CD4-positive, CD25-positive, alpha-beta regulatory T cell (primary cell): ENCODE results near the gene STK32C. TPM values are rescaled to one million over a fixed set of nuclear protein-coding genes. Genes with fewer than 3 reads are reported as not detected.
"Not testable (repeated sequence)": the region's sequence is repeated elsewhere in the genome, so short reads cannot be mapped to it uniquely, and the experiment has no call there.

Experiments used
- ATAC-seq, 2 donors: fragments of 150-1000 bp; cut with Tn5 transposase; one replicate each; pipeline ENCODE4 v1.10.0; 2021; ENCODE audit warnings: low read depth in 2 of 2, moderate number of reproducible peaks in 2 of 2, moderate library complexity in 1 of 2
- DNase-seq, 3 donors: peaks; one replicate each; pipeline versions ENCODE4 v3.0.0 to v3.0.0-alpha.2; 2012 to 2022; ENCODE audit warnings: mixed read lengths in 1 of 3
- H3K27ac ChIP-seq: one replicate; pipeline ENCODE4 v1.7.0; 2013; ENCODE audit warnings: mild to moderate bottlenecking, low read length; ENCODE audit not compliant: insufficient read depth, poor library complexity, severe bottlenecking
- H3K27me3 ChIP-seq: one replicate; pipeline ENCODE4 v1.7.0; 2013; ENCODE audit warnings: low read length; ENCODE audit not compliant: control insufficient read depth, insufficient read depth
- H3K36me3 ChIP-seq: one replicate; pipeline ENCODE4 v1.7.0; 2013; ENCODE audit warnings: mild to moderate bottlenecking, low read length, moderate library complexity; ENCODE audit not compliant: control insufficient read depth, insufficient read depth
- H3K4me1 ChIP-seq: 2 replicates; pipeline ENCODE4 v1.7.0; 2013; ENCODE audit warnings: mild to moderate bottlenecking, low read length; ENCODE audit not compliant: insufficient read depth, control insufficient read depth, poor library complexity, severe bottlenecking
- H3K4me3 ChIP-seq: one replicate; pipeline ENCODE4 v1.7.0; 2013; ENCODE audit warnings: low read depth, mild to moderate bottlenecking, low read length, moderate library complexity
- H3K9me3 ChIP-seq, 2 experiments: 1 replicate in 1 of 2; 2 replicates in 1 of 2; pipeline ENCODE4 v1.7.0; 2013; ENCODE audit warnings: low read length in 2 of 2, mild to moderate bottlenecking in 1 of 2, moderate library complexity in 1 of 2; ENCODE audit not compliant: control insufficient read depth in 2 of 2
- H3K27ac Mint-ChIP-seq, 3 donors: one replicate each; pipeline ENCODE4 v1.8.0; 2020 to 2022; ENCODE audit warnings: mild to moderate bottlenecking in 3 of 3, mixed read lengths in 3 of 3, moderate library complexity in 2 of 3
- H3K27me3 Mint-ChIP-seq: one replicate; pipeline ENCODE4 v1.8.0; 2022; ENCODE audit warnings: mild to moderate bottlenecking, mixed read lengths
- H3K36me3 Mint-ChIP-seq: one replicate; pipeline ENCODE4 v1.8.0; 2020; ENCODE audit warnings: mixed read lengths
- H3K4me1 Mint-ChIP-seq, 4 donors: one replicate each; pipeline ENCODE4 v1.8.0; 2020 to 2022; ENCODE audit warnings: mixed read lengths in 4 of 4, mild to moderate bottlenecking in 1 of 4
- H3K4me3 Mint-ChIP-seq, 4 donors: one replicate each; pipeline ENCODE4 v1.8.0; 2020 to 2022; ENCODE audit warnings: mild to moderate bottlenecking in 4 of 4, mixed read lengths in 4 of 4, moderate library complexity in 3 of 4
- H3K9me3 Mint-ChIP-seq, 7 donors: one replicate each; pipeline ENCODE4 v1.8.0; 2020 to 2022; ENCODE audit warnings: mixed read lengths in 7 of 7, mild to moderate bottlenecking in 3 of 7, moderate library complexity in 2 of 7
- polyA plus RNA-seq, 4 donors: library from polyadenylated mRNA; unstranded; fragments of 300-500 nt; fragmentation: Illumina TruSeq; gene quantifications; one replicate each; pipeline ENCODE4 v1.2.3, GENCODE V29; 2021
- total RNA-seq: library from RNA; stranded (reverse); gene quantifications from one replicate; pipeline ENCODE4 v1.2.3, GENCODE V29; 2022

The STK32C gene
- total and polyA plus RNA-seq, 5 donors from 2014 or later, result 3.5 to 7.0 (median 6.6) TPM

DNA sequence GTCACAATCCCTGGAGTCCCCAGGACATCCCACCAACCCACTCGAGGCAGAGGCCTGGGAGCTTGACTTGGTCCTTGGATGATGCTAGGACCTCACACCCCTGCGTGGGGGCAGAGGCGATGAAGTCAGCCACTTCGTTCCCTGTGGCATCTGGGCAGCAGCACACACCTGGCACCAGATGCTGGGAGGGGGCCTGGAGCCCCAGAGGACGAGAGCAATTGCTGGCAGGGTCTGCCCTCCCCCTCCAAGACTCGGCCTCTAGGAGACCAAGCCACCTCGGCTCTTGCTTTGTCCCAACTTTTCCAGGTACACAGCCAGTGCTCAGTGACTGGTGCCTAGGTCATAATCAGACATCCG is 81.9 kb downstream of the STK32C start:
- Mint-ChIP-seq H3K27ac (no peak overlapping the region), H3K27me3 (no peaks in the 10 kb centered on the region), H3K9me3 (no peaks in the 10 kb centered on the region), H3K36me3 (no peaks in the 10 kb centered on the region), H3K4me3 (no peak overlapping the region), H3K4me1 (peaks cover 0 to 16% (median 5%) of the 10 kb centered on the region in 4 donors)
- Histone ChIP-seq H3K4me3 (no peak overlapping the region), H3K36me3 (no peaks in the 10 kb centered on the region), H3K27me3 (no peaks in the 10 kb centered on the region), H3K9me3 (no peaks in the 10 kb centered on the region), H3K4me1 (peaks cover 5% of the 10 kb centered on the region), H3K27ac (no peak overlapping the region)
- ATAC-seq, result no peak
- no peak for DNase-seq

DNA sequence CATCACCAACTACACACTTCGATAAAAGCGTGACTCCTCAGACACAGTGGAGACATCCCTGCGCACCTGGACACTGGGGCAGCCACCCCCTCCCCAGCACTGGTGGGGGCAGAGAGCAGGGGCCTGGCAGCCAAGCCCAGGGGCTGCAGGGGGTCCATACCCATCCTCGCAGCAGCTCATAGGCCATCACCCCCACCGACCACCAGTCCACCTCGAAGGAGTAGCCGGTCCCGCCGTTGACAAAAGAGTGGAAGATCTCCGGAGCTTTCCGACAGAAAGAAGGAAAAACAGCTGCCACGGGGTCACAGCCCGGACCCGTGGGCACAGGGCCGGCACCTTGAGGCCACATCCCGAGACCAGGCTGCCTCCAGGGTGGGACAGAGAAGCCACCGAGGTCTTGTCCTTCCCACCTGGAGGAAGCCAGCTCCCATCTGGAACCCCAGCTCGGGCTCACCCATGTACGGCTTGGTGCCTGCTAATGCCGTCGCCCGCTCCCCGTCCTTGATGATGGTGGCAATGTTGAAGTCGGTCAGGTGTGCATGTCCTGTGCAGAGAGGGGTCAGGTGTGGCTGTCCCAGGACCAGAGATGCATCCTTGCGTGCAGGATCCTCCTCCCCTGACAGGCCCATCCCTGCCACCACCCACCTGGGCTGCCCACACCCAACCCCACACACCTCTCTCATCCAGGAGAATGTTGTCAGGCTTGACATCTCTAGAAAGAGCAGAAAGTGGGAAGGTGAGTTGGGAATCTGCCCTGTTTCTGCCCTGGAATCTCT is 82.5 kb downstream of the STK32C start:
- no peak overlapping the region for H3K27ac ChIP-seq
- ATAC-seq (no peak), DNase-seq (no peak)
- H3K27ac Mint-ChIP-seq, result no peak overlapping the region
- H3K4me3 ChIP-seq, result no peak overlapping the region
- no peaks in the 10 kb centered on the region for H3K36me3 ChIP-seq
- H3K27me3 ChIP-seq, result no peaks in the 10 kb centered on the region
- H3K4me1 ChIP-seq, result peaks cover 5% of the 10 kb centered on the region
- no peaks in the 10 kb centered on the region for H3K9me3 Mint-ChIP-seq
- no peaks in the 10 kb centered on the region for H3K27me3 Mint-ChIP-seq
- no peaks in the 10 kb centered on the region for H3K9me3 ChIP-seq
- no peaks in the 10 kb centered on the region for H3K36me3 Mint-ChIP-seq
- no peak overlapping the region for H3K4me3 Mint-ChIP-seq
- H3K4me1 Mint-ChIP-seq, result peaks cover 0 to 13% (median 5%) of the 10 kb centered on the region in 4 donors

DNA sequence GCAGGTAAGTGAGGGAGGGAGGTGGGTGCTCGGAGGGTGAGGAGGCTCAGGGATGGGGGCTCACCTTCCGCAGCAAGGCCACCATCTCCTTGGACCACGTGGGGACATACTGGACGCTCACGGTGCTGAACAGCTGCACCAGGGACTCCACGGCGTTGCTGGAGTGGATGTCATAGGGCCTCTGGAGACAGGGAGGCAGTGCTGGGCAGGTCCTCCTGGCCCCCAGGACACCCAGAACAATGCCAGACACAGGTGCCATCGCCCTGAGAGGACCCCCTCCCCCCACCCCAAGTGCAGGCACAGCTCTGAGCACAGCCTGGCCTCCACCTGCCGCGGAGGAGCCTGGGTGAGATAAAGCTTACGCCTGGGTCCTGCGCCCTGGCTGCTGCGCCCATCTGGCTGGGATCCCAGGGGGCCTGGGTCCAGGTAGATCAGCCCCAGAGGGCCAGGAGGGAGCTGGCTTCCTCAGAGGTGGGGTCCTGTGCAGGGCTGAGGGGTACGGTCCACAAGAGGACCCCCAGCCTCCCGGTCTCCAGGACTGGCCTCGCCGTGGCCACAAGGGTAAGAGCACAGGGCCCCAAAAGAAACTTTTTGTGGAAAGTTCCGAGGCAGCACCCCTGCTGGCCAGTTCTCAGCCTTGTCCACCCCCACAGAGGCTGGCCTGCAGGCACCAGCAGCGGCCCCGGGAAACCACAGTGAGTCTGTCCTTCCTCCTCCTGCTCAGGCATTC is 83.2 kb downstream of the STK32C start:
- Mint-ChIP-seq H3K27ac (no peak overlapping the region), H3K4me3 (no peak overlapping the region), H3K36me3 (no peaks in the 10 kb centered on the region), H3K4me1 (peaks cover 0 to 7% (median 1%) of the 10 kb centered on the region in 4 donors), H3K27me3 (no peaks in the 10 kb centered on the region), H3K9me3 (no peaks in the 10 kb centered on the region)
- H3K9me3 ChIP-seq, result no peaks in the 10 kb centered on the region
- H3K27me3 ChIP-seq, result no peaks in the 10 kb centered on the region
- H3K36me3 ChIP-seq, result no peaks in the 10 kb centered on the region
- ATAC-seq, result no peak
- no peak overlapping the region for H3K27ac ChIP-seq
- no peak overlapping the region for H3K4me3 ChIP-seq
- no peak for DNase-seq
- H3K4me1 ChIP-seq, result peaks cover under 1% of the 10 kb centered on the region

DNA sequence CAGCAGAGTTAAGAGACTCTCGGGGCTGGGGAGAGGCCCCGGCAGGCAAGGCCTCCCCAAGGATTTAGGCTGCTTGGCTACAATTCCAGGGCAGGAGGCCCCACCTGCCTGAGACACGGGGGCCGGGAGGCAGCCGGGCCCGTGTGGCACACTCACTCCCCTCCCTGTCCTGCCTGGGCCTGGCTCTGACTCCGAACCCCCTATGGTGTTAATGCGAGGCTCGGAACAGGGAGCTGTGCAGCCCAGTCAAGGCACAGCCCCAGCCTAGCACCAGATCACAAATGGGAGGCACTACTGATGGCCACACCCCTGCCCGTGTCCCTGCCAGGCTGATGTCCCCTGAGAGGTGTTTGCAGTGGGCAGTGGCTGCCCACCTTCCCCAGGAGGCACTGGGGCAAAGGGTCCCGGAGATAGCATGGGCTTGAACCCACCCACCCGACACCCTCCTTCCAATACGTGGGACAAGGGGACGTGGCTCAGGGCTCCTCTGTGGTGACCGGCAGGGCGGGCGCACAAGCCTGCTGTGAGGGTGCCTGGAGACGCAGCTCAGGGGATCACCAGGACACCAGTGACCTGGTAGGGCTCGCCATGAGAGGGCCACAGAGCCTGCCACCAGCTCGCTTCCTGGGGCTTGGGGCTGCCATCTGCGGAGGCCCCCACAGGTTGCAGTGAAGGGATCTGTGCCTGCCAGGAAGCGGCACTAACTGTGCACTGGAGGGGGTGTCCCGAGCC is 84.0 kb downstream of the STK32C start:
- no peak for DNase-seq
- H3K27ac ChIP-seq, result no peak overlapping the region
- H3K9me3 Mint-ChIP-seq, result peaks cover 0 to 3% (median 0%) of the 10 kb centered on the region in 7 donors
- H3K36me3 ChIP-seq, result no peaks in the 10 kb centered on the region
- H3K27ac Mint-ChIP-seq, result no peak overlapping the region
- H3K9me3 ChIP-seq, result no peaks in the 10 kb centered on the region
- no peak for ATAC-seq
- H3K4me1 ChIP-seq, result no peaks in the 10 kb centered on the region
- no peak overlapping the region for H3K4me3 Mint-ChIP-seq
- H3K27me3 ChIP-seq, result no peaks in the 10 kb centered on the region
- peaks cover 4% of the 10 kb centered on the region for H3K27me3 Mint-ChIP-seq
- no peak overlapping the region for H3K4me3 ChIP-seq
- H3K4me1 Mint-ChIP-seq, result peaks cover 0 to 3% (median 0%) of the 10 kb centered on the region in 4 donors
- H3K36me3 Mint-ChIP-seq, result peaks cover 2% of the 10 kb centered on the region

DNA sequence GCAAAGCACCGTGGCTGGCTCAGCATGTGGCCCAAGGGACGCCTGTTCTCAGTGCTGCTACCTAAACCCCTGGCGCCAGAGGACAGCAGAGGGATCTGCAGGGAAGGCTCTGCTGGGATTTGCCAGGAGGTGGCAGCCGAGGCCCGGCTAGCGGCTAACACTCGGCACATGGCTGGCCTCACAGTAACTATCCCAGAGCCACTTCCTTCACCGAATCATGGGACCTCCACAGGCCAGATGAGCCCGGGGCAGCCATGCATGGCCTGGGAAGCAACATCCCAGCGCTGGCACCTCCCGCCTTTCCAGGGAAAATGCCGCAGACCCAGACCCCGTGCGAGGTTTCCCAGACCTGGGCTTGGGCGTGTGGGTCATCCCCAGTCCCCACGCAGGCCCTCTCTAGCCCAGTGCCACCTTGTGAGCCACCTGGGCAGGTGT is 84.6 kb downstream of the STK32C start:
- peaks cover 0 to 3% (median 0%) of the 10 kb centered on the region in 4 donors for H3K4me1 Mint-ChIP-seq
- no peak overlapping the region for H3K4me3 Mint-ChIP-seq
- DNase-seq, result peak; percentile 35 to 72 (median 36)

DNA sequence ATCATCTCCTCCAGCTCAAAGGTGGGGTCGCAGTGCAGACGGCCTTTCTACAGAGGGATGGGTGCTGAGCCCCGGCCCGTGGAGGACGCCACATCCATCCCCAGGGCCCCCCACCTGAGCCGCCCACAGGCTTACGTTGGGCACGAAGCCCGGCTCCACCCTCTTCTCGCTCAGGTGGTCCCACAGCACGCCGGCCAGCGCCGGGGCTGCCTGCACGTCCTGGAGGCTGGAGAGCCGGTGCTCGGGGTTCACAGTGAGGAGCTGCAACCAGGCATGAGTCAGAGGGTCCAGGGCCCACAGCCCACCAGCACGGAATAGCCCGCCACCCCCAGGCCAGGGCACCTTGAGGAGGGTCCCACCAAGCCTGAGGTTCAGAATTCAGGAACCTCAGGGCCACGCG is 85.0 kb downstream of the STK32C start:
- H3K27ac Mint-ChIP-seq, result no peak overlapping the region
- no peak overlapping the region for H3K27ac ChIP-seq
- H3K36me3 ChIP-seq, result no peaks in the 10 kb centered on the region
- H3K4me1 ChIP-seq, result no peaks in the 10 kb centered on the region
- ATAC-seq, result no peak
- no peak for DNase-seq
- H3K4me3 ChIP-seq, result no peak overlapping the region
- H3K4me1 Mint-ChIP-seq, result peaks cover 0 to 3% (median 0%) of the 10 kb centered on the region in 4 donors
- peaks cover 4% of the 10 kb centered on the region for H3K27me3 Mint-ChIP-seq
- no peak overlapping the region for H3K4me3 Mint-ChIP-seq
- H3K9me3 ChIP-seq, result no peaks in the 10 kb centered on the region
- peaks cover 6% of the 10 kb centered on the region for H3K36me3 Mint-ChIP-seq
- H3K27me3 ChIP-seq, result no peaks in the 10 kb centered on the region
- peaks cover 0 to 6% (median 2%) of the 10 kb centered on the region in 7 donors for H3K9me3 Mint-ChIP-seq

More for the DNA sequence above, 84.6 kb downstream of the STK32C start:
- peak; percentile 73 to 77 for ATAC-seq
- Histone ChIP-seq H3K9me3 (no peaks in the 10 kb centered on the region), H3K4me1 (no peaks in the 10 kb centered on the region), H3K27ac (no peak overlapping the region), H3K36me3 (no peaks in the 10 kb centered on the region), H3K27me3 (no peaks in the 10 kb centered on the region), H3K4me3 (no peak overlapping the region)
- no peak overlapping the region for H3K27ac Mint-ChIP-seq
- peaks cover 4% of the 10 kb centered on the region for H3K27me3 Mint-ChIP-seq
- peaks cover 0 to 4% (median 0%) of the 10 kb centered on the region in 7 donors for H3K9me3 Mint-ChIP-seq
- peaks cover 6% of the 10 kb centered on the region for H3K36me3 Mint-ChIP-seq

DNA sequence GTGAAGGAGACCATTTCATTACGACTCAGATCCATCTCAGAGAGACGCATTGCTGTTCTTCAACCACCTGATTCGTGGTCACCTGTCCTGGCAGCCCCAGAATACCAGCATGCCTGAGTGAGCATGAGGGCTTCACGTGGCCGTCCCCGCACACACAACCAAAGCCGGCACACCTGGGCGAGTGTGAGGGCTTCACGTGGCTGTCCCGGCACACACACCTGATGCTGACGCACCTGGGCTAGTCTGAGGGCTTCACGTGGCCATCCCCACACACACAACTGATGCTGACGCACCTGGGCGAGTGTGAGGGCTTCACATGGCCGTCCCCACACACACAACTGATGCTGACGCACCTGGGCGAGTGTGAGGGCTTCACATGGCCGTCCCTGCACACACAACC is 86.8 kb downstream of the STK32C start:
- not testable (repeated sequence) for H3K27ac ChIP-seq, H3K36me3 ChIP-seq, H3K36me3 Mint-ChIP-seq, H3K4me3 Mint-ChIP-seq, ATAC-seq, H3K4me3 ChIP-seq, DNase-seq, H3K4me1 ChIP-seq, H3K9me3 ChIP-seq, H3K27me3 ChIP-seq, H3K27ac Mint-ChIP-seq, H3K4me1 Mint-ChIP-seq, H3K27me3 Mint-ChIP-seq
- peaks cover 0 to 16% (median 3%) of the 10 kb centered on the region in 7 donors for H3K9me3 Mint-ChIP-seq
